GM20000 (cell line): ENCODE results near the gene RIC3.

ENCODE experiments used
- DNase-seq: peaks from one replicate; pipeline ENCODE4 v3.0.0; 2012; ENCODE audit warnings: low spot score
- TF ChIP-seq, protein P1 (sequence below): IDR thresholded peaks from 2 replicates; pipeline ENCODE4 v1.5.1; 2012; ENCODE audit warnings: mild to moderate bottlenecking, control low read depth; ENCODE audit errors: extremely low read depth, missing control alignments

The RIC3 gene

DNA sequence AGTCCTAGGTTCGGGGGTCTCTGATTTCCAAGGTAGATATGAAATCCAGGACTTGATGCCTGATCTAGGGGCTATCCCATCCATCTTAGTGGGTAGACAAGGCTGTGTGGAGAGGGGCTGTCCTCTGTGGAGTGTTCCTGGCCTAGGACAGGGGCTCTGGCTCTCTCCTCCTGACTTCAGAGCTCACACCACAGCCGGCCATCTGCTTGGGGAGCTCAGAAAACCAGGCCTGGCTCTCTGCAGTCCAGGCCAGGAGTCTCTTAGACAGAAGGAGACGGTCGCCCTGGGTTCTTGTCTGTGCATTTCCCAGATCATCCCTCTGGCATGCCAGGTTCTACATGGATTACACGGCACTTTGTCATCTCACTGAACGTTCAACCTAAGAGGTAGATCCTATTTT lies 69.9 kb downstream of the RIC3 start:
- TF ChIP-seq, protein P1, sequence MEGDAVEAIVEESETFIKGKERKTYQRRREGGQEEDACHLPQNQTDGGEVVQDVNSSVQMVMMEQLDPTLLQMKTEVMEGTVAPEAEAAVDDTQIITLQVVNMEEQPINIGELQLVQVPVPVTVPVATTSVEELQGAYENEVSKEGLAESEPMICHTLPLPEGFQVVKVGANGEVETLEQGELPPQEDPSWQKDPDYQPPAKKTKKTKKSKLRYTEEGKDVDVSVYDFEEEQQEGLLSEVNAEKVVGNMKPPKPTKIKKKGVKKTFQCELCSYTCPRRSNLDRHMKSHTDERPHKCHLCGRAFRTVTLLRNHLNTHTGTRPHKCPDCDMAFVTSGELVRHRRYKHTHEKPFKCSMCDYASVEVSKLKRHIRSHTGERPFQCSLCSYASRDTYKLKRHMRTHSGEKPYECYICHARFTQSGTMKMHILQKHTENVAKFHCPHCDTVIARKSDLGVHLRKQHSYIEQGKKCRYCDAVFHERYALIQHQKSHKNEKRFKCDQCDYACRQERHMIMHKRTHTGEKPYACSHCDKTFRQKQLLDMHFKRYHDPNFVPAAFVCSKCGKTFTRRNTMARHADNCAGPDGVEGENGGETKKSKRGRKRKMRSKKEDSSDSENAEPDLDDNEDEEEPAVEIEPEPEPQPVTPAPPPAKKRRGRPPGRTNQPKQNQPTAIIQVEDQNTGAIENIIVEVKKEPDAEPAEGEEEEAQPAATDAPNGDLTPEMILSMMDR: no peak

DNA sequence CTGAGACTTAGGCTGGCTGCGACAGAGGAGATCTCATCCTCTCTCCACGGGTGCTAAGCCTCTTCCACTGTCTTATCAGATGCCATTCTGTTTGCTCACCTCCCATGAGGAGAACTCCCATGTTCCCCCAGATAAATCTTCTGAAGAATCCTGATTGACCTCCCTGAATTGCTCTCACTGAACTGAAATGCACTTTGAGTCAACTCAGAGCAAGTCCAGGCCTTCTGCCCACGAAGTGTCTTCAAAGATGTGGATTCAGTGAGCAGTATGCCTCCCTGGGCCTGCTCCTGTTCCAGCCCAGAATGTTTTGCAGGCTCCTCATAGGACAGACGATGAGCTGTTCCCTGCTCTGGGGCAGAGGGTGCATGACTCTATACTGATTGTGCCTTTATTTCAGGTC lies 70.5 kb downstream of the RIC3 start:
- DNase-seq: peak; percentile 5
- TF ChIP-seq, protein P1: no peak

More for the DNA sequence above, 69.9 kb downstream of the RIC3 start:
- peak; percentile 3 for DNase-seq

DNA sequence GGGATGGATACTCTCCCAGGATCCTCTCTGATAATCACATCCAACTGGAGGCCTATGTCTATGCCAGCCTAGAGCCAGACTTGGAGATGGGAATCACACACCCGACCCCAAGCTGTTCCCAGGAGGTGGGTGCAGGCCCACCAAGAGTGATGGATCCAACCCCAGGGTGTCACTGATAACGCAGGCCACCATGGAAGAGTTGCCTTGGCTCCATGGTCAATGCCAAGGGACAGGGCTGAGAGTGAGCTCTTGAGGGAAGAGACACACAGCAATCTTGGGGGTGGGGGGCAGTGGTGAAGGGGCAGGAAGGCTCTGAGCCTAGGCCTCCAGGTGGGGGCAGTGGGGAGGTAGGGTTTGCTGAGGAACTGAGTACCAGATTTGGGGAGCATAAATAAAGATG lies 70.9 kb downstream of the RIC3 start:
- TF ChIP-seq, protein P1: no peak
- DNase-seq: peak; percentile 1

GRCh38 chr11:8097468-8097867 lies 71.4 kb downstream of the RIC3 start:
- peak; percentile 7 for DNase-seq
- TF ChIP-seq, protein P1: no peak

GRCh38 chr11:8097062-8097461 lies 71.8 kb downstream of the RIC3 start:
- no peak for DNase-seq
- TF ChIP-seq, protein P1: no peak

GRCh38 chr11:8096575-8096974 lies 72.2 kb downstream of the RIC3 start:
- TF ChIP-seq, protein P1: no peak
- DNase-seq: no peak

- no peak for DNase-seq
- TF ChIP-seq, protein P1: no peak
These were observed 72.9 kb downstream of the RIC3 start for GRCh38 chr11:8095806-8096522.
